HG03103 (cell line): ENCODE measurements around the gene KRTAP1-4.
"Not testable (repeated sequence)": the region's sequence is repeated elsewhere in the genome, so short reads cannot be mapped to it uniquely, and the experiment has no call there.

Source experiments
- ATAC-seq: cut with Tn5 transposase; IDR thresholded peaks from one replicate; pipeline ENCODE4 v1.9.1; 2021; ENCODE audit warnings: low read depth; ENCODE audit not compliant: unreplicated experiment

Gene KRTAP1-4

GRCh38 chr17:41049110-41049509, 19.1 kb upstream of the KRTAP1-4 start:
- ATAC-seq = no peak

GRCh38 chr17:41048441-41048840, 18.4 kb upstream of the KRTAP1-4 start:
- ATAC-seq = no peak

DNA sequence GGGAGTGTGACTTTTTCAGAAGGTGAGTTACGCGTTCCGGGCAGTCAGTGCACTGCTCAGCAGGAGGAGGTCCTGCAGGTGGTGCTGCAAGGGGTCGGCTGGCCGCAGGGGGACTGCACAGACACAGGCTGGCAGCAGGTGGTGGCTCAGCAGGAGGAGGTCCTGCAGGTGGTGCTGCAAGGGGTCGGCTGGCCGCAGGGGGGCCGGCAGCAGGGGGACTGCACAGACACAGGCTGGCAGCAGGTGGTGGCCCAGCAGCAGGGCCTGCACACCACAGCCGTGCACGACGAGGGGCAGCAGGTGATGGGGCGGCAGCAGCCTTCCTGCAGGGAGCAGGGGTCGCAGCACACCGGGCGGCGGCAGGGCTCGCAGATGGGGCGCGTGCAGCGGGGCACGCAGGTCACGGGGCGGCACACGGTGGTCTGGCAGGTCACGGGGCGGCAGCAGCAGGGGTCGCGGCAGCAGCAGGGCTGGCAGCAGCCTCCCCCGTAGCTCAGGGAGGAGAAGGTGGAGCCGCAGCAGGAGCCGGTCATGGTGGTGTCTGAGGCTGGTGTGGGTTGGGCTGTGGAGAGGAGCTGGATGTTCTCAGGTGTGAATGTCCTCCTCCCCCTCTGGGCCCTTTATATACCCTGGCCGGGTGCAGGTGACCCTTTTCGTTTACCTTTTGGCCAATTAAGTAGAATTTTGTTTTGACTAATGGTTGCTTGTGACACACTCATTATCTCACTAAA, 16.9 kb upstream of the KRTAP1-4 start, which contains the start of gene KRTAP2-1:
KRTAP2-1 (minus strand) TSS at position 582 of the 731 bp plus-strand sequence; CDS start at position 533, 49 bp downstream.
- ATAC-seq = not testable (repeated sequence)

DNA sequence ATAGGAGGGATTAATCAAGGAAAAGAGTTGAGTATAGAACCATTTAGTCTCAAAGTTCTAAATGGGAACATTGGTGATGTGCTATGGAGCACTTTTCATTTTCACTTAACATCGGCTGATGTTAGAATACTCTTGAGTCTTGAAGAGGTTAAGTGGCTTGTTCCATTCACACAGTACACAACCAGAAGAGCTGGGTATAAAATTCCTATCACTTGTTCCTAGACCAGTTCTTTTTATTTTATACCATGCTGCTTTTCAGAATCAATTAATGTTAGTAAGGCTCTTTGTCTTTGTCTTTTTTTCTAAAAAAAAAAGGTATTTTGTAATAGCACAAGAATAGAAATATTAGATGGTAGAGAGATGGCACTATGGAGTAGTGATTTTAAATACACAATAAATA, 13.0 kb upstream of the KRTAP1-4 start:
- ATAC-seq = no peak

DNA sequence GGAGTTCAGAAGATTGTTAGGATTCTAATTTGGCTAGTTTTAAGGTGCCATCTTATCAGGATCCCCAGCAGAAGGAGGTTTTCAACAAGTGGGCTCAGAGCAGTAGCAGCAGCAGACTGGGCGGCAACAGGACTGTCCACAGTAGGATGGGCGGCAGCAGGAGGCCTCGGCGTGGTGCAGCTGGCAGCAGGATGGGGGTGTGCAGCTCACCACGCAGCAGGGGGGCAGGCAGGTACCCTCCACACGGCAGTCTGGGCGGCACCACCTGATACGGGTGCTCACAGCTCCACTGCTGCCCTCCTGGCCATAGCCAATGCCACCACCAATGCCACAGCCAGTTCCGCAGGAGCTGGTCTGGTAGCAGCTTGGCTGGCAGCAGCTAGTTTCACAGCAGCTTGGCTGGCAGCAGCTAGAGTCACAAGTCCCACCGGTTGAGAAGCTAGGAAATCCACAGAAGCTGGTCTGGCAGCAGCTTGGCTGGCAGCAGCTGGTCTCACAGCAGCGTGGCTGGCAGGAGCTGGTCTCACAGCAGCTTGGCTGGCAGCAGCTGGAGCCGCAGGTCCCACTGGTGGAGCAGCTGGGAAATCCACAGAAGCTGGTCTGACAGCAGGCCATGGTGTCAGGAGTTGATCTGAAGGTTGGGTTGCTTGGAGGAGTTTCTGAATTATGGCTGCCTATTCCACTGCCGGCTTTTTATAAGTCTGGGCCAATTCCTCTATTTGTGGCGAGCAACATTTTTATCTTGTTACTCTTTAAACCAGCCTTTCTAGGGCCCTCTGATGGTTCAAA, 11.0 kb upstream of the KRTAP1-4 start, which contains the start of gene KRTAP1-1:
KRTAP1-1 (minus strand) TSS at position 668 of the 789 bp plus-strand sequence; CDS start at position 615, 53 bp downstream.
- ATAC-seq = not testable (repeated sequence)

DNA sequence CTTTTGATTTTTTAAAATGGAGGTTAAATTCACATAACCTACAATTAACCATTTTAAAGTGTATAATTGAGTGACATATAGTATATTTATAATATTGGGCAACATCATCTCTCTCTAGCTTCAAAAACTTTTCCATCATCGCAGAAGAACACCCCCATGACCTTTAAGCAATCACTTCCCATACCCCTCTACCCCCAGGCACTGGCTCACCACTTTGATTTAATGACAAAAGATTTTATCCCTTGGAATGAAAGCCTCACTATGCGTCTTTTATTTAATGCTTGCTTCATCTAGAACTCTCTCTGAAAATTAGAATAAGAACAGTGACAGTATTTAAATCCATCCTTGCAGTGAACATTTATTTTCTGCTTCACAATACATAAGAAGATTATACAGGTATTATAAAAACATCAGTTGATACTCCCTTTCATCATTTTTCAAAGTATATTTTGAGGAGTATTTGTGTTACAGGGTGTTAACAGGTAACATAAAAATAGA, 7.9 kb upstream of the KRTAP1-4 start:
- ATAC-seq = no peak

- ATAC-seq = not testable (repeated sequence)
Measured at GRCh38 chr17:41034346-41034935, 4.4 kb upstream of the KRTAP1-4 start, which contains the start of gene KRTAP1-3. KRTAP1-3 (minus strand) TSS chr17:41034874; CDS start chr17:41034821, 53 bp downstream.

- no peak for ATAC-seq
Measured at GRCh38 chr17:41026715-41027471, 3.1 kb downstream of the KRTAP1-4 start, which contains the start of gene KRTAP1-5. KRTAP1-5 (minus strand) TSS chr17:41027208; CDS start chr17:41027155, 53 bp downstream.

DNA sequence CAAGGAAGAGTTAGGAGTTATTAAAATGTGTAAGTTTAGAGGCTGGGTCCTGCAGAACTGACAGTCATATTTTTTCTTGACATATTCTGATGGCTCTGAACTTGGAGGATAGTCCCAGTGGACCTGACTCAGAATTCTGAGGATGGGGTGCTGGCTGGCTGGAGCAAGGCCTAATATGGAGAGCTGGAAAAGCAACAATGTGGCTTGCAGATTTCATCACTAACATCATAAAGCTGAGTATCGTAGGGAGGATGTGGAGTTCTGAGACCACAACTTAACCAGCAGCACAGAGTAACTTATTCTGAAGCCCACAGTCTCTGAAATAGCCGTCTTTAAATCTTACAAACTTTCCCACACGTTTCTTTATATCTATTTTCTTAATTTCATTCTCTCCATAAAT, 5.3 kb downstream of the KRTAP1-4 start:
- no peak for ATAC-seq

GRCh38 chr17:41020336-41020735, 9.7 kb downstream of the KRTAP1-4 start:
- no peak for ATAC-seq

DNA sequence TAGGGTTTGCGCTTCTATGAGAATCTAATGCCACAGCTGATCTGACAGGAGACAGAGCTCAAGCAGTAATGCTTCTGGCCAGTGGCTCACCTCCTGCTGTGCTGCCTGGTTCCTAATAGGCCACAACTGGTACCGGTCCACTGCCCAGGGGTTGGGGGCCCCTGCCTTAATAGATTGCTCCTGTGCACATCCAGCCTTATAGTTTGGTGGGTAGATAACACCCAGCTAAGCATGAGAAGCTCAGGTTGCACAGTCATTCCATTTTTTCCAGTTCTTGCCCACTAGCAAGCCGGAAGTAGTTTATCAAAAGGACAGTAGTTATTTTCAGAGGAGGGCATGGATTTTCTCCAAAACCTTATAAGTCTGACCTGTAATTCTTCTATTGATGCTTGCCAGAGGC, 10.6 kb downstream of the KRTAP1-4 start:
- ATAC-seq = no peak

DNA sequence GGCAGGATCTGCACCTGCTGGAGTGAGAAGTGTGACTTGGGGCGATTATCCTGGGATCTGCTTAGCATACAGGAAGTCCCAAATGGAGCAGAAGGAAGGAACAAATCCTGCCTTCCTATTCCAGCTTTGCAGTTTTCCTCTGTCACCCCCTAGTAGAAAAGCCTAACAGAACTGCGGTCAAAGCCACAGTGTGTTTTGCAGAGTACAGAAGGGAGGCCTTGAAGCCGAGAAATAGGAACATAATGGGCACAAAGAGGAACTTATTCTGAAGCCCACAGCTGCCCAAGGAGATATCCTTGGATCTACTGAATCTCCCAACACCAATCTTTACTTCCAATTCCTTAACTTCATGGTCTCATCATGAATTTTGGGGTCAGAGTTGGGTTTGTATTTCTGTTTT, 11.5 kb downstream of the KRTAP1-4 start:
- ATAC-seq = no peak

GRCh38 chr17:41016578-41017215, 13.3 kb downstream of the KRTAP1-4 start:
- no peak for ATAC-seq

DNA sequence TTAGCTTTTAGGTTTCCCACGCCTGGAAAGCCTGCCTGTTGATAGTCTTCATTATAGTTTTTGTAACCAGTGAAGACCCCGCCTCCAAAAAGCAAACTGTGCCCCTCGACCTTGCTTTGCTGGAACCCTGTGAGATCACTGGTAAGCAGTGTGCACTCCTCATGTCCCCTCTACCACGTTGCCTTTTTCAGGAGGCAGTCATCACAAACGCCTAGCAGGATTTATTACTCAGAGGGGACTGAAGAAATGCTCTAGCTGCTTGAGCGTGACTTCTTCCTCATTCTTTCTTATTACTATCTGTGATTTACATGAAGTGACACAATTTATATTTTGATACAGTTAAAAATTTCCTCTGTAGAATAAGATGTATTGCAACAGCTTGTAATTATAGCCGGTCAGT, 14.5 kb downstream of the KRTAP1-4 start:
- ATAC-seq = no peak

DNA sequence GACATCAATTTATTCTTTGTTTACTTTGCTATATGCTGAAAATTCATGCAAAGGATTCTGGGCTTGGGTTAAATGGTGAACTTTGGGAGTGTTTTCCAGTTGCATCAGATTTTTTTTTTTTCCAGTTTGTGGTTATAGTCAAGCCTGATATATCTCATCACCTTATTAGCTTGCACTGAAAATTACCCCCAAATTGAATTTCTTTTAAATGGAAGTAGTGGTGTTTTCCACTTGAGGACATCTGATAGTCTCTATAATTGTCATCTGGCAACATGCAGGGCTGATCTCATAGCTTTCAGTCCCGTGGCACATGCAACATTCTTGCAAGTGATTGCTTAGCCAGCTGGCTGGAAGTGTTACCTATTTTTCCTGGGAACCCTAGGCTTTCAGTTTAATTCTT, 16.4 kb downstream of the KRTAP1-4 start:
- no peak for ATAC-seq

- no peak for ATAC-seq
Measured at GRCh38 chr17:41013181-41013580, 16.8 kb downstream of the KRTAP1-4 start.

DNA sequence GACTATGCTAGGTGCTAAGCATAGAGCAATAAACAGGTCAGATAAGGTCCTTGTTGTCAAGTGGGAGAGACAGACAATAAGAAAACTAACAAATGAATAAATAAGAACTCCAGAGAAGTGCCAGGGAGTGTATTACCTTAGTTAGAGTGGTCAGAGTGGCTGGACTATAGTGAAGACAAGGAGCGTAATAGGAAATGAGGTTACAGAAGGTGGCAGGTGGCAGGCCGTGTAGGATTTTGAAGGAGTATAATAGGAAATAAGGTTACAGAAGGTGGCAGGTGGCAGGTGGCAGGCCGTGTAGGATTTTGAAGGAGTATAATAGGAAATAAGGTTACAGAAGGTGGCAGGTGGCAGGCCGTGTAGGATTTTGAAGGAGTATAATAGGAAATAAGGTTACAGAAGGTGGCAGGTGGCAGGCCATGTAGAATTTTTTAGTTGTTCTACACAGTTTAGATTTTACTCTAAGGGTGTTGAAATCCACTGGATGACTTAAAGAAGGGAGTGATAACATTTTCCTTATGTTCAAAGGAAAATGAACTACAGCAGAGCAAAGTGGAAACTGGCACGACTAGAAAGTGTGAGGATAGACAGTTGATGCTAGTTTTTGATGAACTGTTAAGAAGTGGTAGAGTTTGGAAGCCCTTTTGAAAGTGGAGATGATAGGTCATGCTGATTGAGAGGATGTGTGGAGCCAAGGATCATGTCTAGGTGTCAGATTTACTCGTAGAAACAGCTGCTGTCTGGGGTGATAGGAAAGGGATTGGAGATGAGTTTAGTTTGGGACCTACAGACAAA, 17.5 kb downstream of the KRTAP1-4 start:
- ATAC-seq = no peak

DNA sequence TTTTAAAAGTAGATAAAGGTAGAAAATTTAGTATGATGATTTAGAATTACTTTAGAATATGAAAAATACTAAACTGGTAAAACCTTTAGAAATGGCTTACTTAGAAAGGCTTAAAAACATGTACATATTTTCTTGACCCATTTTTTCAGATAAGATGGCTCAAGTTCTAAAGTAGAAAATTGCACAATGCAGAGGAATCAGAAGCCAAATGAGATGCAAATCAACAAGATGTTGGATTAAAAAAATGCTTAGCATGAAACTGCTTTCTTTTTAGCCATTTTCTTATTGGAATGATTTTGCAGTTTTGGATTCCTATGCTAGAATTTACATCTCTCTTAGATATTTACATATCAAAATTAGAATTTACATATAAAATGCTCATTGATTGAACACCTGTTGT, 19.6 kb downstream of the KRTAP1-4 start:
- no peak for ATAC-seq

- no peak for ATAC-seq
Measured at GRCh38 chr17:41009936-41010335, 20.1 kb downstream of the KRTAP1-4 start.
